H1 (cell line): ENCODE measurements around the gene RBM10. TPM values are rescaled to one million over a fixed set of nuclear protein-coding genes. Genes with fewer than 3 reads are reported as not detected.

ENCODE experiments used
- CTCF ChIA-PET: fragments of 300-600 bp; sonication (Branson Sonifier 250); formaldehyde crosslinking; loops from one replicate; lab custom pipeline; 2021; ENCODE audit not compliant: partially characterized antibody; lab: Charles Lee
- POLR2A ChIA-PET: fragments of 300-600 bp; sonication (Branson Sonifier 250); formaldehyde crosslinking; loops from one replicate; lab custom pipeline; 2021; ENCODE audit warnings: inconsistent platforms; ENCODE audit not compliant: partially characterized antibody; lab: Charles Lee
- DNase-seq, 2 experiments: peaks; one replicate each; pipeline versions ENCODE4 v3.0.0 to v3.0.0-alpha.2; 2010 to 2022; ENCODE audit warnings: low spot score in 2 of 2, low read depth in 1 of 2, mixed read lengths in 1 of 2
- FAIRE-seq: peaks from 2 replicates; lab custom pipeline; 2011; peaks lifted over from hg19 to GRCh38; lab: Jason Lieb, UNC
- H2AFZ ChIP-seq: 2 replicates; pipeline ENCODE4 v1.8.1; 2012; ENCODE audit warnings: low read length, inconsistent platforms
- H2AK5ac ChIP-seq: 2 replicates; pipeline ENCODE4 v1.6.1; 2013; ENCODE audit warnings: low read depth, low read length
- H2BK120ac ChIP-seq: replicated peaks from 2 replicates; pipeline ENCODE3; 2013; ENCODE audit warnings: low read depth, low read length, inconsistent platforms
- H2BK12ac ChIP-seq: 2 replicates; pipeline ENCODE4 v1.6.1; 2013; ENCODE audit warnings: low read depth, low read length
- H2BK15ac ChIP-seq: 2 replicates; pipeline ENCODE4 v1.6.1; 2013; ENCODE audit warnings: low read length
- H2BK20ac ChIP-seq: 2 replicates; pipeline ENCODE4 v1.6.1; 2013; ENCODE audit warnings: low read length
- H2BK5ac ChIP-seq: 2 replicates; pipeline ENCODE4 v1.6.1; 2013; ENCODE audit warnings: low read depth, low read length
- H3K14ac ChIP-seq: 2 replicates; pipeline ENCODE4 v1.6.1; 2013; ENCODE audit warnings: inconsistent platforms; ENCODE audit not compliant: insufficient read length
- H3K18ac ChIP-seq: 2 replicates; pipeline ENCODE4 v1.6.1; 2013; ENCODE audit warnings: low read length; ENCODE audit errors: extremely low read depth
- H3K23ac ChIP-seq: 2 replicates; pipeline ENCODE4 v1.6.1; 2013; ENCODE audit warnings: inconsistent platforms; ENCODE audit not compliant: insufficient read length
- H3K23me2 ChIP-seq: 2 replicates; pipeline ENCODE4 v1.6.1; 2013; ENCODE audit warnings: low read depth, low read length
- H3K27ac ChIP-seq: 2 replicates; pipeline ENCODE4 v1.6.1; 2011; ENCODE audit warnings: low read depth, low read length, inconsistent platforms
- H3K27me3 ChIP-seq, 4 experiments: replicated peaks in 1 of 4; 1 replicate in 1 of 4; 2 replicates in 3 of 4; pipeline versions ENCODE4 v1.6.1 to v1.8.1; 2011 to 2013; ENCODE audit warnings: low read length in 3 of 4, mild to moderate bottlenecking in 3 of 4, inconsistent platforms in 2 of 4, mixed read lengths in 2 of 4, moderate library complexity in 1 of 4; ENCODE audit not compliant: control insufficient read depth in 3 of 4, insufficient read depth in 3 of 4; ENCODE audit errors: extremely low read depth in 1 of 4
- H3K36me3 ChIP-seq, 4 experiments: 2 replicates each; pipeline versions ENCODE4 v1.6.1 to v1.8.1; 2011 to 2013; ENCODE audit warnings: mild to moderate bottlenecking in 4 of 4, low read length in 3 of 4, moderate library complexity in 2 of 4, control low read depth in 1 of 4, inconsistent platforms in 1 of 4; ENCODE audit not compliant: insufficient read depth in 4 of 4, control insufficient read depth in 2 of 4
- H3K4ac ChIP-seq: replicated peaks from 2 replicates; pipeline ENCODE3; 2013; ENCODE audit warnings: low read length, low read depth, mixed read lengths, inconsistent platforms; ENCODE audit not compliant: insufficient read length
- H3K4me1 ChIP-seq, 4 experiments: replicated peaks in 1 of 4; 1 replicate in 1 of 4; 2 replicates in 3 of 4; pipeline versions ENCODE4 v1.6.1 to v1.8.1; 2011 to 2013; ENCODE audit warnings: low read length in 3 of 4, inconsistent platforms in 2 of 4, mixed read lengths in 1 of 4; ENCODE audit not compliant: insufficient read depth in 4 of 4, control insufficient read depth in 3 of 4
- H3K4me2 ChIP-seq, 2 experiments: 2 replicates each; pipeline versions ENCODE4 v1.6.1 to v1.8.1; 2011 to 2013; ENCODE audit warnings: low read depth in 2 of 2, low read length in 2 of 2, control low read depth in 1 of 2, inconsistent platforms in 1 of 2, mild to moderate bottlenecking in 1 of 2; ENCODE audit not compliant: insufficient read depth in 1 of 2
- H3K4me3 ChIP-seq, 4 experiments: fragments of 200-600, 300-600 bp in 1 of 4; sonication (generic), shearing (Covaris generic), sonication (Bioruptor Twin) in 1 of 4; 2 replicates each; pipeline versions ENCODE4 v1.5.1 to v1.8.1; 2011 to 2016; ENCODE audit warnings: low read length in 4 of 4, low read depth in 3 of 4, control low read depth in 2 of 4, inconsistent platforms in 2 of 4, mild to moderate bottlenecking in 2 of 4, mixed read lengths in 1 of 4, moderate library complexity in 1 of 4; ENCODE audit not compliant: insufficient read depth in 2 of 4; ENCODE audit errors: extremely low read depth in 1 of 4
- H3K56ac ChIP-seq: replicated peaks from 2 replicates; pipeline ENCODE3; 2013; ENCODE audit warnings: low read depth, mild to moderate bottlenecking, mixed read lengths, low read length, inconsistent platforms; ENCODE audit not compliant: insufficient read length
- H3K79me1 ChIP-seq: 2 replicates; pipeline ENCODE4 v1.6.1; 2013; ENCODE audit warnings: low read depth, low read length, control low read depth
- H3K79me2 ChIP-seq, 2 experiments: 2 replicates each; pipeline versions ENCODE4 v1.6.1 to v1.8.1; 2012 to 2013; ENCODE audit warnings: low read length in 2 of 2, mild to moderate bottlenecking in 2 of 2, inconsistent platforms in 1 of 2; ENCODE audit not compliant: insufficient read depth in 2 of 2, control insufficient read depth in 1 of 2
- H3K9ac ChIP-seq, 4 experiments: replicated peaks in 1 of 4; 1 replicate in 1 of 4; 2 replicates in 3 of 4; pipeline versions ENCODE4 v1.6.1 to v1.8.1; 2011 to 2013; ENCODE audit warnings: low read depth in 3 of 4, low read length in 3 of 4, control low read depth in 2 of 4, mild to moderate bottlenecking in 2 of 4, moderate library complexity in 2 of 4, inconsistent platforms in 1 of 4; ENCODE audit errors: extremely low read depth in 1 of 4
- H3K9me3 ChIP-seq, 2 experiments: 2 replicates each; pipeline versions ENCODE4 v1.6.1 to v1.8.1; 2012 to 2013; ENCODE audit warnings: mild to moderate bottlenecking in 2 of 2, moderate library complexity in 2 of 2, control low read depth in 1 of 2, inconsistent platforms in 1 of 2, low read depth in 1 of 2, low read length in 1 of 2, mixed read lengths in 1 of 2; ENCODE audit not compliant: insufficient read depth in 2 of 2
- H4K20me1 ChIP-seq, 2 experiments: replicated peaks in 1 of 2; 2 replicates each; pipeline versions ENCODE3 to v1.8.1; 2011 to 2013; ENCODE audit warnings: inconsistent platforms in 2 of 2, low read length in 2 of 2, mild to moderate bottlenecking in 1 of 2; ENCODE audit not compliant: insufficient read depth in 2 of 2, control insufficient read depth in 1 of 2
- H4K5ac ChIP-seq: 2 replicates; pipeline ENCODE4 v1.6.1; 2013; ENCODE audit warnings: low read length, low read depth, mixed read lengths, inconsistent platforms; ENCODE audit not compliant: insufficient read length
- H4K8ac ChIP-seq: 2 replicates; pipeline ENCODE4 v1.8.0; 2013; ENCODE audit warnings: mild to moderate bottlenecking, moderate library complexity, low read length, inconsistent platforms; ENCODE audit not compliant: insufficient read depth; ENCODE audit errors: extremely low read depth
- H4K91ac ChIP-seq: replicated peaks from 2 replicates; pipeline ENCODE3; 2013; ENCODE audit warnings: low read length, mixed read lengths, inconsistent platforms; ENCODE audit not compliant: insufficient read length
- CBX8 ChIP-seq: fragments of 300-800, 300-1000 bp; sonication (generic); IDR thresholded peaks from 2 replicates; pipeline ENCODE4 v1.7.1; 2016; ENCODE audit warnings: low read depth, low read length, borderline replicate concordance
- EP300 ChIP-seq, 2 experiments: IDR thresholded peaks; 1 replicate in 1 of 2; 2 replicates in 1 of 2; pipeline ENCODE4 v1.6.1; 2011 to 2012; ENCODE audit warnings: low read depth in 2 of 2, low read length in 2 of 2, mild to moderate bottlenecking in 2 of 2, borderline replicate concordance in 1 of 2, inconsistent platforms in 1 of 2, moderate library complexity in 1 of 2
- NANOG ChIP-seq: IDR thresholded peaks from 2 replicates; pipeline ENCODE4 v1.6.1; 2011; ENCODE audit warnings: low read length, low read depth, mild to moderate bottlenecking, inconsistent platforms; ENCODE audit not compliant: insufficient read depth, poor library complexity, severe bottlenecking
- POLR2A ChIP-seq, 2 experiments: IDR thresholded peaks; 1 replicate in 1 of 2; 2 replicates in 1 of 2; pipeline ENCODE4 v1.6.1; 2011; ENCODE audit warnings: low read depth in 2 of 2, low read length in 2 of 2, mild to moderate bottlenecking in 2 of 2; ENCODE audit errors: control extremely low read depth in 1 of 2
- WGBS, 2 experiments: shearing (Covaris generic) in 1 of 2; methylation state at CpG; one replicate each; pipeline versions ENCODE4 v1.1.6 to v1.1.7; 2013 to 2015; ENCODE audit warnings: low lambda C conversion rate in 2 of 2, mixed read lengths in 2 of 2, inconsistent platforms in 1 of 2, low coverage in 1 of 2, missing lambda C conversion rate in 1 of 2; ENCODE audit not compliant: insufficient replicate concordance in 2 of 2, insufficient coverage in 1 of 2, insufficient read length in 1 of 2; ENCODE audit errors: extremely low coverage in 1 of 2, missing lambda C conversion rate in 1 of 2; 5-methylcytosine and 5-hydroxymethylcytosine counted together
- polyA plus RNA-seq, 7 experiments: library from polyadenylated mRNA; depleted of rRNA in 3 of 7; stranded (reverse) in 5 of 7; unstranded in 2 of 7; fragments of >200 nt in 5 of 7; fragments of 200-250 nt in 2 of 7; gene quantifications; 1 replicate in 5 of 7; 2 replicates in 1 of 7; 4 replicates in 1 of 7; pipeline versions ENCODE4 v1.2.1 to v1.2.3, GENCODE V29; 2011 to 2013; ENCODE audit warnings: missing spikeins in 2 of 7, mixed read lengths in 2 of 7
- total RNA-seq: library from RNA; stranded (reverse); fragmentation: NEBNext Ultra II Directional; extraction: Animal tissue kit (Norgen Biotek cat#: 25700); gene quantifications from 2 replicates; pipeline ENCODE4 v1.2.1, GENCODE V29; 2021

RBM10 gene
- total and polyA plus RNA-seq, 2 of the 8 experiments (the other 6 are each of a cell fraction or from before 2014, with no cell fraction given): 35.7 to 64.0 TPM

- Histone ChIP-seq H3K36me3 (peaks cover under 1 to 34% (median 23%) of the 10 kb centered on the region in 4 experiments; a peak in 7 of 8 replicates), H4K91ac (no peak overlapping the region), H3K23me2 (no peaks in the 10 kb centered on the region), H2AK5ac (no peak overlapping the region), H3K18ac (no peak overlapping the region), H3K14ac (no peak overlapping the region), H3K9me3 (no peaks in the 10 kb centered on the region), H3K4me3 (no peak overlapping the region), H2BK12ac (no peak overlapping the region), H3K4me1 (peaks cover 0 to 9% (median 5%) of the 10 kb centered on the region in 4 experiments; a peak in 4 of 7 replicates), H3K4ac (no peak overlapping the region), H2BK20ac (no peak overlapping the region), H4K20me1 (no peaks in the 10 kb centered on the region), H3K79me2 (peaks cover 0 to 17% of the 10 kb centered on the region in 2 experiments; a peak in 3 of 4 replicates), H3K23ac (no peak overlapping the region), H4K5ac (no peak overlapping the region), H4K8ac (no peak overlapping the region), H3K56ac (no peak overlapping the region), H3K4me2 (no peak overlapping the region), H2AFZ (no peak overlapping the region), H2BK5ac (no peak overlapping the region), H2BK120ac (no peak overlapping the region), H2BK15ac (no peak overlapping the region), H3K9ac (no peak overlapping the region), H3K79me1 (no peaks in the 10 kb centered on the region), H3K27ac (no peak overlapping the region), H3K27me3 (no peaks in the 10 kb centered on the region)
- 98% methylated on average over 5 of the region's 5 CpGs; no CpG with 5 or more reads in 1 of the 2 experiments for WGBS, 2 experiments
- DNase-seq (no peak), FAIRE-seq (no peak)
- TF ChIP-seq POLR2A (IDR thresholded peaks at IDR 0.05; ENCODE audit: control extremely low read depth in 1 of 2, low read depth in 2 of 2, low read length in 2 of 2) (0 out of 3 replicates have a peak, but pooled peaks of 1 of the 2 experiments have one; percentile 29), CBX8 (no peak), NANOG (no peak), EP300 (IDR thresholded peaks at IDR 0.05; ENCODE audit: borderline replicate concordance in 1 of 2, low read depth in 2 of 2, low read length in 2 of 2) (no peak)
- ChIA-PET CTCF (interaction anchor here (1.1 kb wide), 1 partner anchor 154 kb away, joined by 3 read pairs; no protein-coding TSS in a partner anchor), POLR2A (interaction anchor here (0.8 to 3.0 kb wide), 7 partner anchors 9 to 91 kb away, joined by 3 to 16 read pairs (median 3); partner anchors contain the start of gene CDK16)
These were observed 85.3 kb downstream of the RBM10 start for GRCh38 chrX:47230136-47230868.
